Amniotic epithelial cell (primary cell): ENCODE measurements around the gene PRSS8.
"Not testable (repeated sequence)": the region's sequence is repeated elsewhere in the genome, so short reads cannot be mapped to it uniquely, and the experiment has no call there.

ENCODE experiments used
- DNase-seq: peaks from one replicate; pipeline ENCODE4 v3.0.0-alpha.2; 2010; ENCODE audit warnings: low read depth

PRSS8 gene

GRCh38 chr16:31135535-31136286, at the start of gene PRSS8:
PRSS8 (minus strand) TSS chr16:31135727; CDS start chr16:31135498, 229 bp downstream.
- DNase-seq = no peak

DNA sequence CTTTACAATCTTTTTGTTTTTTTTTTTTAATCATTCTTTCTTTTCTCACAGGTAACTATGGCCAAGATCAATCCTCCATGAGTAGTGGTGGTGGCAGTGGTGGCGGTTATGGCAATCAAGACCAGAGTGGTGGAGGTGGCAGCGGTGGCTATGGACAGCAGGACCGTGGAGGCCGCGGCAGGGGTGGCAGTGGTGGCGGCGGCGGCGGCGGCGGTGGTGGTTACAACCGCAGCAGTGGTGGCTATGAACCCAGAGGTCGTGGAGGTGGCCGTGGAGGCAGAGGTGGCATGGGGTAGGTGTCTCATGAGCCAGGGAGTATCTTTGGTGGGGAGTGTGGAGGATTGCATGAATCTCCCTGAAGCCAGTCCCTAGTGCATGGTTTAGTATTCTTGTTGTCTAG, 49.4 kb upstream of the PRSS8 start:
- DNase-seq = no peak

DNA sequence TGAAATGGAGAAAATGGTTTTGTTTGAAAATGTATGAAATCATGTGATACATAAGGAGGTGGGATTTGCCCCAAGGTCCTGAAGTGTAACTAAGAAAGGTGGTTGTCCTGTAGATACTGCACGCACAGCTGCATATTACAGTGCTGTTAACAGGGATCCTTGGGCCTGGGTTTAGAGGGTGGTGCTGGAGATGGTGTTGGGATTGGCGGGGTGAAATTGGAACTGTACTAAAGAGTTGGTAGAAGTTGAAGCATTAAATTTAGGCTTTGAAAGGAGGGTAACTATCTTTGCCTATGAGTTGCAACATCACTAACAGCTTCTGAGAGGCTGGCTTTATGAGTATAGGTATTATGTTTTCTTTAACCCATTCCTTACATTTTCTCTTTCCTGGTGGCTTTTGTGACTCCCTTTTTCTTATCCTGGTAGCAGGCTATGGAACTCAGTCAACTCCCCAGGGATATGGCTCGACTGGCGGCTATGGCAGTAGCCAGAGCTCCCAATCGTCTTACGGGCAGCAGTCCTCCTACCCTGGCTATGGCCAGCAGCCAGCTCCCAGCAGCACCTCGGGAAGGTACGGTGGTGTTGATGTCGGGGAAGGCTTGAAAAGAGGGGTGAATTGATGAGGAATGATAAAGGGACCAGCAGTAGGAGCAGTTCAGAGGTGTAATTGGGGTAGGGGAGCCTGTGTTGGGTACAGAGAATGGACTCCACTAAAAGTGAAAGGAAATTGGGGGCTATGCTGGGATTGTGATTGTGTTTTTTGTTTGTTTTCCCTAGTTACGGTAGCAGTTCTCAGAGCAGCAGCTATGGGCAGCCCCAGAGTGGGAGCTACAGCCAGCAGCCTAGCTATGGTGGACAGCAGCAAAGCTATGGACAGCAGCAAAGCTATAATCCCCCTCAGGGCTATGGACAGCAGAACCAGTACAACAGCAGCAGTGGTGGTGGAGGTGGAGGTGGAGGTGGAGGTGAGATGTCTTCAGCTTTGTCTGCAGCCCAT, 48.2 kb upstream of the PRSS8 start:
- DNase-seq = no peak

DNA sequence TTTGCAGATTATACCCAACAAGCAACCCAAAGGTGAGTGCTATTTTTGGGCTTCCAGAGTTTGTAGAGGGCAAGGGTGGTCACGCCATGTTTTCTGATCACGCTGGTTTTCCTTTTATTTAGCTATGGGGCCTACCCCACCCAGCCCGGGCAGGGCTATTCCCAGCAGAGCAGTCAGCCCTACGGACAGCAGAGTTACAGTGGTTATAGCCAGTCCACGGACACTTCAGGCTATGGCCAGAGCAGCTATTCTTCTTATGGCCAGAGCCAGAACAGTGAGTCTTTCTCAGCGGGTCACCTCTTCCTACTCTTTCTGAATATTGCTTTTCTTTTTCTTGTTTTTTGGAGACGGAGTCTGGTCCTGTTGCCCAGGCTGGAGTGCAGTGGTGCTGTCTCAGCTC, 46.9 kb upstream of the PRSS8 start:
- no peak for DNase-seq

DNA sequence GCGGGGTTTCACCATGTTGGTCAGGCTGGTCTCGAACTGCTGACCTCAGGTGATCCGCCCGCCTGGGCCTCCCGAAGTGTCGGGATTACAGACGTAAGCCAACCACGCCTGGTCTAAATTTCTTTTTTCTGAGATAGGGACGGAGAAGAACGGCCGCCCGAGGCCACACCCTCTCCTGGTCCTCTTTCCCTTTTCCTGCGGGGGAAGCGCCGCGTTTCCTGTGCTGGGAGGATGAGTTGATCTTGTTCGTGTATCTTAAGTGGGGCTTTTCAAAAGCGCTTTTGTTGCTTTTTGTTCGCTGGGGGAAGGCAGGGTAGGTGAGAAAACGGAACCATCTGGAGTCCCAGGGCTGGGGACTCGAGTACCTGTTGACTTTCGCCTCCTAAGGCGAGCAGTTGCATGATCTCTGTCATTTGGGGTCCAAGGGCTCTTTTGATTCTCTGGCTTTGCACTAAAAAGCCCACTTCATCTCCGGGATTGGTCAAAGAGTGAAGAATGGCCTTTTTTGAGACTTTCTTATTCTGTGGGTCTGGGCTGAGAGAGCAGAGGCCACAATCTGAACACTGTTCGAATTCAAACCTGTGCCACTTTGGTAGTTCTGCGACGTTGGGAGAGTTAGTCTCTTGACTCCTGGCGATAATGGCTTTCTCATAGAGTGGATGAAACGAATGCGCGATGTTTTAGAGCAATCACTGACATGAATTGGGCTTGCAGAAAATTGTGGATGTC, 45.7 kb upstream of the PRSS8 start:
- DNase-seq = peak; percentile 48

DNA sequence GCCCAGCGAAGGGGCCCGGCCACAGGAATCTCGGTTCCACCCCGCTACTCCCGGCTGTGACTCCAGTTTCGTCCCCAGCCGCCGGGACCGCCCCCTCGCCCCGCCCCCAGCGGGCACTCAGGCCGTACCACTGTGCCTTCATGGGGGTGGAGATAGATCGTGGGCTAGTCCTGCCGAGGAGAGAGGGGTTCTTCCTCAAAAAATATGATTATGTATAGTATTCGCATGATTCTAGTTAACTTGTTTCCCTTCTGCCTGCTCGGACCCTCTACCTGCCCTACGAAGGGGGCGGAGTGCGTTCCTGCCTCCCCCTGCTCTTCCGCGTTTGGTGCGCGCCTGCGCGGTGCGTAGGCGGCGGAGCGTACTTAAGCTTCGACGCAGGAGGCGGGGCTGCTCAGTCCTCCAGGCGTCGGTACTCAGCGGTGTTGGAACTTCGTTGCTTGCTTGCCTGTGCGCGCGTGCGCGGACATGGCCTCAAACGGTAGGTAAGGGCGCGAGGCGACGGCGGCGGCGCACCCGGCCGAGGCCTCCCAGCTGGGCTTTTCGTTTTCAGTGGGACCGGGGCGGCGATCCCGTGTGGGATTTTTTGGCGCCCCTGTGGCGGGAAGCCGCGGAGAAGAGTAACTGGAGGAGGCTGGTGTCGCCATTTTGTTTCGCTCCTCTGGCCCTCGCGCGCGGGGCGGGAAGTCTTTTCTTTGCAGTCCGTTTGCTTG, 44.4 kb upstream of the PRSS8 start, which contains the start of gene FUS:
Gene FUS (plus strand): TSS at position 393 of the 713 bp plus-strand sequence. CDS start 76 bp downstream, at position 469.
- peak; percentile 76 for DNase-seq

GRCh38 chr16:31179219-31179746, 43.8 kb upstream of the PRSS8 start:
- DNase-seq = no peak

- DNase-seq = peak; percentile 91
Observed at GRCh38 chr16:31177136-31177535, 41.6 kb upstream of the PRSS8 start.

GRCh38 chr16:31170048-31170447, 34.5 kb upstream of the PRSS8 start:
- not testable (repeated sequence) for DNase-seq

GRCh38 chr16:31168848-31169247, 33.3 kb upstream of the PRSS8 start:
- DNase-seq = no peak

- DNase-seq = no peak
Observed at GRCh38 chr16:31167315-31167714, 31.8 kb upstream of the PRSS8 start.

GRCh38 chr16:31157136-31157535, 21.6 kb upstream of the PRSS8 start:
- no peak for DNase-seq

- not testable (repeated sequence) for DNase-seq
Observed at GRCh38 chr16:31150976-31151375, 15.4 kb upstream of the PRSS8 start.

- no peak for DNase-seq
Observed at GRCh38 chr16:31149894-31150890, 14.7 kb upstream of the PRSS8 start, which contains the start of gene PRSS36. PRSS36 (minus strand) TSS chr16:31150066; CDS start chr16:31150035, 31 bp downstream.

DNA sequence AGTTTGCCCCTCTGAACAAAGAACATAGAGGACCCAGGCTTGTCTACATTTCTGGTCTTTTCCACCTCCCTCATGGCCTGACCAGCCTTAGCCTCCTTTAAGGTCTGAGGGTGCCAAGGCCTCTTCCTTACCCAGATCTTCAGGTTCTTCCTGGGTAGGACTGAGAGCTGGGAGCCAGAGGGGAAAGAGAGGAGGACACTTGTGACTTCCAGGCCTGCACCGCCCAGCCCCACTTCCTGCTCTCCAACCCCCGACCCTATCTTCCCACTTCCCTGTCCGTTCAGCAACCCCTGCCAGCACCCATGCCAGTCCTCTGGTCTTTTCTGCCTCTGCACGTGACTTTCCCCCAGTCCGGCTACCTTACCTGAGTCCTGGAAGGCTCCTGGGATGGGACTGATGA, 13.8 kb upstream of the PRSS8 start:
- DNase-seq = no peak

- DNase-seq = no peak
Observed at GRCh38 chr16:31148896-31149295, 13.4 kb upstream of the PRSS8 start.

GRCh38 chr16:31148281-31148728, 12.8 kb upstream of the PRSS8 start:
- DNase-seq = no peak

GRCh38 chr16:31147574-31147973, 12.0 kb upstream of the PRSS8 start:
- no peak for DNase-seq

- DNase-seq = no peak
Observed at GRCh38 chr16:31145398-31145990, 10.0 kb upstream of the PRSS8 start.
